HG03039 (cell line): Measurements from ENCODE around the gene KRTAP10-9.
"Not testable (repeated sequence)": the region's sequence is repeated elsewhere in the genome, so short reads cannot be mapped to it uniquely, and the experiment has no call there.

ENCODE experiments used
- ATAC-seq: cut with Tn5 transposase; IDR thresholded peaks from one replicate; pipeline ENCODE4 v1.9.1; 2021; ENCODE audit warnings: mild to moderate bottlenecking, moderate library complexity; ENCODE audit not compliant: unreplicated experiment

The KRTAP10-9 gene

DNA sequence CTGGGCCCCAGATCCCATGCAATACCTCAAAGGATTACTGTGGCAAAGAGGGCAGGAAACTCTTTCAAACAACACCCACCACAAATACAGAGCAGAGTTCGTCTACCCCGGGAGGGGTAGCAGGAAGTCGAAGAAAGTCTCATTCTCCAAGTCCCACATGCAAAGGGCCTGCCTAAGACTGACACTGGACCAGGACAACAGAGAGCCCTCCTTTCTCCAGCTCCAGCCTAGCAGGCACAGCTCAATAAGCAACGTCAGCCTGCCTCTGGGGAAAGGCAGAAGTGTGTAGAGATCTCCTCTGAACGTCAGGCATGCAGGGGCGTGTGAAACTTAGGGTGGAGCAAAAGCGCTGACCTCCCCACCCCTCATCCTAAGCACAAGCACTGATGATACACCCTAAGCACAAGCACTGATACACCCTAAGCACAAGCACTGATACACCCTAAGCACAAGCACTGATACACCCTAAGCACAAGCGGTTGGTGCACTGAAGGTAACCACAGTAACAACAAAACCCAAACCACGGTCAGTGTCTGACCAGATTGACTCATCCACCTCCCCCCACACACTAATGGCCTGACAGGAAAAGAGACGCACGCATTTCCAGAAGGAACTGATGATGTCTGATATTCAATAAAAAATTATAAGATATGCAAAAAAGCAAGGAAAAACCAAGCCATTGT is 32.2 kb downstream of the KRTAP10-9 start:
- no peak for ATAC-seq

DNA sequence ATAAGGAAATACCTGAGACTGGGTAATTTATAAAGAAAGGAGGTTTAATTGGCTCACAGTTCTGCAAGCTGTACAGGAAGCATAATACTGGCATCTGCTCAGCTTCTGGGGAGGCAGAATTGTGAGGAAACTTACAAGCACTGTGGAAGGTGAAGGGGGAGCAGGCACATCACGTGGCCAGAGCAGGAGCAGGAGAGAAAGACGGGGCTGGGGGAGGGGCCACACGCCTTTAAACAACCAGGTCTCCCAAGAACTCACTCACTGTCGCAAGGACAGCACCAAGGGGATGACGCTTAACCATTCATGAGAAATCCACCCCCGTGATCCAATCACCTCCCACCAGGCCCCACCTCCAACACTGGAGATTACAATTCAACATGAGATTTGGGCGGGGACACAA is 34.7 kb downstream of the KRTAP10-9 start:
- ATAC-seq = not testable (repeated sequence)

DNA sequence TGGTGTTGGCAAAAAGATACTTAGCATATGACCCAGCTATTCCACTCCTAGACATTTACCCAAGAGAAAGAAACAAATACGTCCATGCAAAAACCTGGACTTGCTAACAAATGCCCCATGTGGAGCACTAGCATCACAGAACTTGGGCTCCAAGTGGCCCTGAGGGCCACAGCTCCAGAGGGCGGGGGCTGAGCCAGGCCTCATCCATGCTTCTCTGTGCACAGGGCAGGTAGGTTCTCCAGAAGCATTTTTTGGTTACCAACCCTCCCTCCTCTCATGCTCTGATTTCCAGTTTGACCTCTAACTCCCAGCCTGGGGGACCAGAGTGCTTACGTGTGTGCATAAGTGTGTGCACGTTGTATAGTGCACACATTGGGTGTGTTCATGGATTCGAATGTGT is 37.8 kb downstream of the KRTAP10-9 start:
- no peak for ATAC-seq

DNA sequence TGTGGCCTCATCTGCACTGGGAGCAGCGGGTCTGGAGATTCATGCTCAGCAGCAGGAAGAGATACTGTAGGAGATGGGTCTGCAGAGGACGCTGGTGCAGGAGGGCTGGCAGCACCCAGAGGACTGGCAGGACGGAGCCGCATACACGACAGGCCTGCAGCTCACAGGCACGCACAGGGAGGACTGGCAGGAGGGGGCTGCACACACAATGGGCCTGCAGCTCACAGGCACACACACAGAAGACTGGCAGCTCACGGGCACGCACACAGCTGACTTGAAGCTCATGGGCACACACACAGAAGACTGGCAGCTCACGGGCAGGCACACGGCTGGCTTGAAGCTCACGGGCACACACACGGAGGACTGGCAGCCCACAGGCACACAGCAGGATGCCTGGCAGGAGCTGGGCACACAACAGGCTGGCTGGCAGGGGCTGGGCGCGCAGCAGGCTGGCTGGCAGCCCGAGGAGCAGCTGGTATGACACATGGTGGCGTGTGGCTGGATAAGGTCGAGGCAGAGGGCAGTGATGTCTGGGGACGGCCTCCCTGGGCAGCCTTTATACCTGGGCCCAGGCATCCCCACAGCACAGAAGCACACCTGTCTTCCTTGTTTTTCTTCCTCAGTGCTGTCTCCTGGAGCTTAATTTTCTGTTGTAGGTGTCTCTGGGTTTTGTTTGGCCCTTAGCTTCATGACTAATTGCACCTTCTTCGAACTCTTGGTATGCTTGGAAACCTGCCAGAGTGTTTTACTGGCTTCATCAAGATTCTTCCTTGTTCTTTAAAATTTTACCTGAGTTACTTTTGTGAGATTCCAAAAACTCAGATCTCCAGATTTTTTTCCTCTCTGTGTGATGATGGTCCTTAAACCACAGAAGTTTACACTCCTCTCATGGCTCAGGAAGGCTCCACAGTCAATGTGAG is 39.8 kb downstream of the KRTAP10-9 start, which contains the start of gene KRTAP12-2:
Gene KRTAP12-2, minus strand, starts transcription at position 527 of the 920 bp plus-strand sequence. Its CDS starts 41 bp downstream, at position 486.
- ATAC-seq = no peak

DNA sequence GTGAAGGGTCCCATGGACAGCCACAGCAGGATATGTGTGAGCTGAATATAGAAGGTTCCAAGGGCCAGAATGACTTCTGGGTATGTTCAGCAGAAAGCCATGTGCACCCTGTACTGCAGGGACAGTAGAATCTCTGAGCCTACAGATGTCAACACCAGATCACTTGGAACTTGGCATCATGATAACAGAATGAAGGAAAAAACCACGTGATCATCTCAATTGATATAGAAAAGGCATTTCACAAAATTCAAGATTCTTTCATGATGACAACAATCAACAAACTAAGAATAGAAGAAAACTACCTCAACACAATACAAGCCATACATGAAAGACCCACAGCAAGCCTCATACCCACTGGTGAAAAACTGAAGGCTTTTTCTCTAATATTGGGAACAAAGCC is 40.7 kb downstream of the KRTAP10-9 start:
- ATAC-seq = no peak

DNA sequence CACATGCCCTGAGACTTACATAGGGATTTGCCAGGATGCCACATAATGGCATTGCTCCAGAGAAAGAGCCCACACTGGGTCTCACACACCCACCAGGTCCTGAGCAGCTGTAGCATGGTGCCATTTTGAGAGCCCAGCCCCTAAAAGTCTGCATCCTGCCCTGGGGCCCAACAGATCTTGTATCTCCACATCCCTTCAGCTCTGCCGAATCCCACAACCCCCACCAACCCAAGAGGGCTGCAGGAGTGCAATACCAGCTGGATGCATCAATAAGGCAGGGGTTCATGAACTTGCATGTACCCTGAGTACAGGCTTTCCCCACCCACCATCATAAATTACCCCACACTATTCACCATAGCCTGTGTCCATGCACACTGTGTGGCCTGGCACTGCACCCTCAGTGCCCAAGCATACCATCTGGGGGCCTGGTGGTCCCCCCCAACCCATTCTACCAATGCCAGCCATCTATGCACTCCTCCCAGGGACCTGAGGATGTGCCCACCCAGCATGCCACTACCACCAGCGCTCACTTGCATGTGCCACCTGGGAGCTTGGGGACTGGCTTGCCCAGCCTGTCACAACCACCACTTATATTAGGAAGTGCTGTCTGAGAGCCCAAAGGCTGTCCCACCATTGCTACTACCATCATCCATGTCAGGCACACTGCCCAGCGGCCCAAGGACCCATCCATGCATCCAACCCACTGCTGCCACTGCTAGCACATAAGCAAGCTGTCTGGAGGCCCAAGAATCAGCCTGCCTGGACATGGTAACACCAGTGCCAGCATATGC is 43.9 kb downstream of the KRTAP10-9 start:
- ATAC-seq = no peak

DNA sequence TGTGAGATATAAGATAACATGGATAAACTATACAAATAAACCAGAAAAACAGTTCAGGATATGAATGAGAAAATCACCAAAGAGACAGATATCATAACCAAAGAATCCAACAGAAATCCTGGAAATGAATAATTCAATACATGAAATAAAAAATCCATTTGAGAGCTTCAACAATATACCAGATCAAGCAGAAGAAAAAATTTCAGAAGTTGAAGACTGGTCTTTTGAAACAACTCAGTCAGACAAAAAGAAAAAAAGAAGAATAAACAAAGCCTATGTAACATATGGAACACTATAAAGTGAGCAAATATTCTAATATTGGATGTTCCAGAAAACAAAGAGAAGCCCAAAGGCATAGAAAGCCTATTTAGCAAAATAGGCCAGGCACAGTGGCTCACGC is 45.0 kb downstream of the KRTAP10-9 start:
- no peak for ATAC-seq

DNA sequence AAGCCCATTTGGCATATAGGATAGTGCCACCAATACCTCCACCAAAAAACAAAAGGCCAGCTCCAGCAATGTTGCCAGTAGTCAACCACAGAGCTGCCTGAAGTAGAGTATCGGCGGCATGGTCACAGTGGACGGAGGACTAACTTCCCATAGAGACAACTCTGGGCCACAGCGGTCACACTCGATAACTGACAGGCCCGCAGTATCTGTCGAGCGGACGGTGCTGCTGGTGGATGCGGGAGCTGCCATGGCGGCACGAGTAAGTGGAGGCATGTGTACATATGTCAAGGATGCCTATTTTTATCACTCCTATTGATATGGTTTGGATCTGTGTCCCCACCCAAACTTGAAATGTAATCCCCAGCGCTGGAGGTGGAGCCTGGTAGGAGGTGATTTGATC is 51.0 kb downstream of the KRTAP10-9 start:
- ATAC-seq = no peak
